Upper lobe of right lung (tissue), 1 donor: ENCODE results near the gene SFMBT2. TPM values are rescaled to one million over a fixed set of nuclear protein-coding genes. Genes with fewer than 3 reads are reported as not detected.
"Not testable (repeated sequence)": the region's sequence is repeated elsewhere in the genome, so short reads cannot be mapped to it uniquely, and the experiment has no call there.

Experiments used
- ATAC-seq: fragments of 200-7000 bp; cut with Tn5 transposase; one replicate; pipeline ENCODE4 v1.9.1; 2020; ENCODE audit warnings: mild to moderate bottlenecking, moderate library complexity
- DNase-seq: peaks from one replicate; pipeline ENCODE4 v3.0.0-alpha.2; 2020
- H3K27ac ChIP-seq: fragments of 200-600 bp; one replicate; pipeline ENCODE4 v1.8.0; 2022
- H3K27me3 ChIP-seq: fragments of 200-600 bp; one replicate; pipeline ENCODE4 v1.8.0; 2022; ENCODE audit warnings: mild to moderate bottlenecking
- H3K36me3 ChIP-seq: fragments of 200-600 bp; one replicate; pipeline ENCODE4 v1.8.0; 2022
- H3K4me1 ChIP-seq: fragments of 200-600 bp; one replicate; pipeline ENCODE4 v1.8.0; 2022
- H3K4me3 ChIP-seq: fragments of 200-600 bp; one replicate; pipeline ENCODE4 v1.8.0; 2022; ENCODE audit warnings: mild to moderate bottlenecking
- H3K9me3 ChIP-seq: fragments of 200-600 bp; one replicate; pipeline ENCODE4 v1.8.0; 2022
- intact Hi-C: fragments of 100-400 bp; cut with DNase I; formaldehyde crosslinking; loops from one replicate; pipeline ENCODE4 v1.11.0; 2022
- total RNA-seq: library from RNA; stranded (reverse); fragmentation: NEBNext Ultra II Directional; extraction: Animal tissue kit (Norgen Biotek cat#: 25700); gene quantifications from one replicate; pipeline ENCODE4 v1.2.1, GENCODE V29; 2021
- TF ChIP-seq, protein P1 (sequence below): fragments of 200-600 bp; IDR thresholded peaks from one replicate; pipeline ENCODE4 v1.8.0; 2022; ENCODE audit warnings: antibody characterized with exemption
- donor health status: DM: no; HTN: yes; CAD: no; lungs with severe emphysema.

SFMBT2 gene
- total RNA-seq, 1 donor from 2014 or later = 16.1 TPM

DNA sequence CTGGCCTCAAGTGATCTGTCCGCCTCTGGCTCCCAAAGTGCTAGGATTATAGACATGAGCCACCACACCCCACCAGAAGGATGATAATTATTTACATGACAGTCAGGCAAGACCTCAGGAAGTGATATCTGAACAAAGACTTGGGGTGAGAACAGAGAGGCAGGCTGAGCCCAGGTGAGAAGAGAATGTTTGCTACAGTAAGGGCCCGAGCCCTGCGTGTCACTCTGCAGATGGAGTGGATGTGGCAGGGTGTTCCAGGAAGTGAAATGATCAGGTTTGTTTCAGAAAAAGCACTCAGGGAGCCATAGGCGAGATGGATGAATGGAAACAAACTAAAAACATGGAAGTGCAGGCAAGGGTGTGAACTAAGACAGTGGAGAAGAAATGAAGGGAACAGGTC lies 22.2 kb downstream of the SFMBT2 start:
- ATAC-seq (no peak), DNase-seq (no peak)
- intact Hi-C loops = no loop called here
- H3K27me3 ChIP-seq = no peaks in the 10 kb centered on the region
- no peak overlapping the region for H3K4me3 ChIP-seq
- TF ChIP-seq, protein P1, sequence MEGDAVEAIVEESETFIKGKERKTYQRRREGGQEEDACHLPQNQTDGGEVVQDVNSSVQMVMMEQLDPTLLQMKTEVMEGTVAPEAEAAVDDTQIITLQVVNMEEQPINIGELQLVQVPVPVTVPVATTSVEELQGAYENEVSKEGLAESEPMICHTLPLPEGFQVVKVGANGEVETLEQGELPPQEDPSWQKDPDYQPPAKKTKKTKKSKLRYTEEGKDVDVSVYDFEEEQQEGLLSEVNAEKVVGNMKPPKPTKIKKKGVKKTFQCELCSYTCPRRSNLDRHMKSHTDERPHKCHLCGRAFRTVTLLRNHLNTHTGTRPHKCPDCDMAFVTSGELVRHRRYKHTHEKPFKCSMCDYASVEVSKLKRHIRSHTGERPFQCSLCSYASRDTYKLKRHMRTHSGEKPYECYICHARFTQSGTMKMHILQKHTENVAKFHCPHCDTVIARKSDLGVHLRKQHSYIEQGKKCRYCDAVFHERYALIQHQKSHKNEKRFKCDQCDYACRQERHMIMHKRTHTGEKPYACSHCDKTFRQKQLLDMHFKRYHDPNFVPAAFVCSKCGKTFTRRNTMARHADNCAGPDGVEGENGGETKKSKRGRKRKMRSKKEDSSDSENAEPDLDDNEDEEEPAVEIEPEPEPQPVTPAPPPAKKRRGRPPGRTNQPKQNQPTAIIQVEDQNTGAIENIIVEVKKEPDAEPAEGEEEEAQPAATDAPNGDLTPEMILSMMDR = no peak
- no peaks in the 10 kb centered on the region for H3K36me3 ChIP-seq
- peaks cover 7% of the 10 kb centered on the region for H3K4me1 ChIP-seq
- H3K27ac ChIP-seq = no peak overlapping the region
- H3K9me3 ChIP-seq = no peaks in the 10 kb centered on the region

GRCh38 chr10:7388149-7388548 lies 22.7 kb downstream of the SFMBT2 start:
- H3K4me1 ChIP-seq, H3K9me3 ChIP-seq, ATAC-seq, H3K27ac ChIP-seq, intact Hi-C loops, DNase-seq, H3K27me3 ChIP-seq, H3K4me3 ChIP-seq, H3K36me3 ChIP-seq: not testable (repeated sequence)

GRCh38 chr10:7385114-7385513 lies 25.7 kb downstream of the SFMBT2 start:
- intact Hi-C loops = no loop called here

GRCh38 chr10:7383442-7383841 lies 27.4 kb downstream of the SFMBT2 start:
- Histone ChIP-seq H3K27me3 (no peaks in the 10 kb centered on the region), H3K9me3 (no peaks in the 10 kb centered on the region), H3K27ac (no peak overlapping the region), H3K4me1 (no peaks in the 10 kb centered on the region), H3K4me3 (no peak overlapping the region), H3K36me3 (peaks cover 13% of the 10 kb centered on the region)
- no peak for DNase-seq
- intact Hi-C loops = no loop called here
- ATAC-seq = no peak
- TF ChIP-seq, protein P1 = no peak

More at GRCh38 chr10:7385114-7385513, 25.7 kb downstream of the SFMBT2 start:
- H3K4me1 ChIP-seq = peaks cover 7% of the 10 kb centered on the region
- peaks cover 13% of the 10 kb centered on the region for H3K36me3 ChIP-seq
- TF ChIP-seq, protein P1 = no peak
- ATAC-seq = no peak
- no peaks in the 10 kb centered on the region for H3K27me3 ChIP-seq
- no peak overlapping the region for H3K4me3 ChIP-seq
- H3K9me3 ChIP-seq = no peaks in the 10 kb centered on the region
- H3K27ac ChIP-seq = no peak overlapping the region
- DNase-seq = no peak

GRCh38 chr10:7380704-7381241 lies 30.1 kb downstream of the SFMBT2 start:
- no peak for DNase-seq
- no peak overlapping the region for H3K4me3 ChIP-seq
- H3K27me3 ChIP-seq = no peaks in the 10 kb centered on the region
- H3K4me1 ChIP-seq = no peaks in the 10 kb centered on the region
- H3K9me3 ChIP-seq = no peaks in the 10 kb centered on the region
- ATAC-seq = no peak
- peaks cover 13% of the 10 kb centered on the region for H3K36me3 ChIP-seq
- TF ChIP-seq, protein P1 = no peak
- H3K27ac ChIP-seq = no peak overlapping the region
- intact Hi-C loops = no loop called here

DNA sequence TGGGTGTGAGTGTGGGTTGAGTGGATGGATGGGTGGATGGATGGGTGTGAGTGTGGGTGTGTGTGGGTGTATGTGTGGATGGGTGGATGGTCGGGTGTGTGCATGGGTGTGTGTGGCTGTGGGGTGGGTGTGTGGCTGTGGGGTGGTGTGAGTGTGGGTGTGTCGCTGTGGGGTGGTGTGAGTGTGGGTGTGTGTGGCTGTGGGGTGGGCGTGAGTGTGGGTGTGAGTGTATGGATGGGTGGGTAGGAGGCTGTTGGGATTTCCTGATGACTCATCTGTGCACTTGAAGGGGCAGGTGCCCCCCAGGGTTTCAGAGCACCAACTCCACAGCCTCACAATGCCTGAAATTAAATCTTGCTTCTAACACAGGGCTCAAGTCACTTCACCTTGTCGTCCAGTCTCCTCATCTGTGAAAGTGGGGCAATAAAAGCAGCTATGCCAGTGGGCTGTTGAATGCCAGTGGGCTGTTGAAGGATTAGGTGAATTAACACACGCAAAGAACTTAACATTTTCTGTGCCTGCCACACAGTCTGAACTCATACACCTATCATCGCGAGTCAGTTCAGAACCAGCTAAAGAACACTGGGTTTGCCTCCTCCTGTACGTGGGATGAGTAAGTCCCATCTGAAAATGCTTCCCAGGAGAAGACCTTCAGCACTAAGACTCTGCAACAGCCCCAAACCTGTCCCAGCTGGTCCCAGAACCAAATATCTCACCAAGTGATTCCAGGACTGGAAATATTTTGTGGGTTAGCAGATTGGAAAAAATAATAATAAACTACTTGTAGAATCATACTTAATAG lies 32.0 kb downstream of the SFMBT2 start:
- H3K4me3 ChIP-seq = no peak overlapping the region
- DNase-seq = no peak
- no peak overlapping the region for H3K27ac ChIP-seq
- TF ChIP-seq, protein P1 = no peak
- peak; percentile 50 for ATAC-seq
- peaks cover 13% of the 10 kb centered on the region for H3K36me3 ChIP-seq
- intact Hi-C loops = no loop called here
- H3K4me1 ChIP-seq = no peaks in the 10 kb centered on the region
- no peaks in the 10 kb centered on the region for H3K9me3 ChIP-seq
- H3K27me3 ChIP-seq = no peaks in the 10 kb centered on the region
